NT2/D1 (cell line): Measurements from ENCODE around the gene NKX2-2.

Source experiments
- SUZ12 ChIP-seq: IDR thresholded peaks from 2 replicates; pipeline ENCODE4 v1.6.1; 2011; ENCODE audit not compliant: insufficient read length, insufficient read depth; ENCODE audit errors: extremely low read depth
- YY1 ChIP-seq: IDR thresholded peaks from 2 replicates; pipeline ENCODE4 v1.6.1; 2011; ENCODE audit not compliant: insufficient read length, insufficient read depth

- TF ChIP-seq YY1 (no peak), SUZ12 (no peak)
Measured at GRCh38 chr20:21527908-21528307, 14.0 kb upstream of the NKX2-2 start.
